CD4-positive, alpha-beta T cell treated with Interleukin-10 for 1 hour (primary cell): ENCODE measurements around the gene RGS18.
"Not testable (repeated sequence)": the region's sequence is repeated elsewhere in the genome, so short reads cannot be mapped to it uniquely, and the experiment has no call there.

Experiments
- DNase-seq: peaks from one replicate; pipeline ENCODE4 v3.0.0-alpha.2; 2020

The RGS18 gene

DNA sequence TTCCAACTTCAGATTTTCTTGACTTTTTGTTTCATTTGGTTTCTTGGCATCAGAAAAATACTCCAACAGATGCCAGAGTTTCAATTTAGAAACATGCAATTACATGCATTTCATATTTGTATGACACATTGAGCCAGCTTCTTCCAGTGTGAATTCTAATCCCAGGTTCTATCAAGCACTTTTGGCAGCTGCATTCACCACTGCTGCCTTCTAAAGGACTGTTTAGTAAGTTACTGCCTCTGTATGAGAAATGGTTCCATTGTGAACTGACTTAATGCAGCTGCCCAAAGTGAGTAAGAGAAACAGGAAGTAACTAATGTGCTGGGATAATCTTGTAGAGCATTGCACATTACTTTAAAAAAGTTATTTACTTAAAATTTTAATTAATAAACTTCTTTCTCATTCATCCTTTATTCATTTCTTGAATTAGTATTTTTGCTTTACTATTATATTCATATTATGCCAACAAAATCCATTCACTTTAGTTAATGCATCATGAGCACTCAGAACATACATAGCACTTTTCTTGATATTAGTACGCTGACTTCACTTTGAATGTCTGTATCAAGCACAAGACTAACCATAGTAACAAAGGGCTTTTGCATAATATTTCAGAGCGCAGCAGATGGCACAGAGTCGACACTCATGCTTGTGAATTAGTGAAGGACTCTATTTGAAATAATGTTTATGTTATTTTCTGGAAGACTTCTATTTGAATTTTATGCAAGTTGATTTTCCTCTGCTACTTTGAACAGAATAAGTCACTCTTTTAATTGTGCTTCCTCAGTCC lies 9.8 kb downstream of the RGS18 start:
- no peak for DNase-seq

DNA sequence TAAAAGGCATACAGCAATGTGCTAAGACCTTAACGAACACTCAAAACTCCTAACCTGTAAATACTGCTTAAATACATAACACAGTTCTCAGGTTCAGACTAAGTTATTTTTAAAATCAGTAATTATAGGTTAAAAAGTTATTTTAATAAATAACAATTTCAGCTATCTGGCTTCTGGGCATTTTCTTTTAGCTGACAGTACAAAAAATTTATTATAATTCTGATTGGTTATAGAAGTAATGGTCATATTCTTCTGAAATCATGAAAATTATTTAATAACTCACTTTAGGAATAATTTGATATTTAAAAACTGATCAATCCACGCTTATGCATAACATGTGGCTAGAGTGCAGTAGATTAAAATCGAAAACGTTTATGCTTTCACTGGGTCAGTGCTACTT lies 10.7 kb downstream of the RGS18 start:
- DNase-seq = no peak

DNA sequence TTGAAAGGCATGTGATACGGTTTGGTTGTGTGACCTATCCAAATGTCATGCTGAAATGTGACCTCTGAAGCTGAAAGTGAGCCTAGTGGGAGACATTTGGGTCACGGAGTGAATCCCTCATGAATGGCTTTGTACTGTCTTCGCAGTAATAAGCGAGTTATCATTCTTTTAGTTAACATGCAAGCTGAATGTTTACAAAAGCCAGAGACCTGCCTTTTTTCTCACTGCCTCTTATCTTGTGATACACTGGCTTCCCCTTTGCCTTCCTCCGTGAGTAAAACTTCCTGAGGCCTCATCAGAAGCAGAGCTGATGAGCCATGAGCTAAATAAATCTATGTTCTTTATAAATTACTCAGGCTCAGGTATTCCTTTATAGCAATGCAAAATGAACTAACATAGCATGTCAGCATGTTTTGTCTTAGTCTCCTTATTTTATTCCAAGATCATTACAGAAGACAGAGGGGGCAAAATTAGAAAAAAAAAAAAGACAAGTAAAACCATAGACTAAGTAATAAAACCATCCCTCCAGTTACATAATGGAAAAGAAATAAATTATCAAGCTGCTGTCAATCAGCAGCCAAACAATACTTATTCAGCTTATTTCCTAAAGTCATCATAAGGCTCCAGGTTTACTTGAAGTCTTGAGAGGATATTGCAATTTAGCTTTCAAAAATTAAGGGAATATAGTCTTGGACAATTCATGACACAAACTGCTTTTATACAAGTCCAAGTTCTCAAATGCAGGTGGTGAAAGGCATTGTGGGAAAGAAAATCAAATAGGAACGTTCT lies 12.1 kb downstream of the RGS18 start:
- no peak for DNase-seq

DNA sequence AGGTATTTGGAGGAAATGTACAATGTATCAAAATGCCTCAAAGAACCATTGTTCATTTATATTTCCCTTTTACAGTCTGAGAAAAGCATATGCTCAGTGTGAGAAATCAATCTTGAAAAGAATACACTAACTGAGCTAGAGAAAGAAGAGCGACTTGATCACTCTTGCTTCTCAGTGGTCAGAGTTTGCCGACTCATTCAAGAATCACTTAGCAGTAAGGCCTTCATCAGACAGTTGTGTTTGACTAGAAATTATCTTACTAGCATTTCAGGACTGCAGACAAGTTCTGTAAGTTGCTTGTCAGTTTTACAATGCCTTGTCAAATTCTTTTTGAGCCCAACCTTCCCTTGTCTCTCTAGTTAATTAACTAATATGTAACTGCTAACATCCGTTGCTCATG lies 12.9 kb downstream of the RGS18 start:
- DNase-seq = no peak

DNA sequence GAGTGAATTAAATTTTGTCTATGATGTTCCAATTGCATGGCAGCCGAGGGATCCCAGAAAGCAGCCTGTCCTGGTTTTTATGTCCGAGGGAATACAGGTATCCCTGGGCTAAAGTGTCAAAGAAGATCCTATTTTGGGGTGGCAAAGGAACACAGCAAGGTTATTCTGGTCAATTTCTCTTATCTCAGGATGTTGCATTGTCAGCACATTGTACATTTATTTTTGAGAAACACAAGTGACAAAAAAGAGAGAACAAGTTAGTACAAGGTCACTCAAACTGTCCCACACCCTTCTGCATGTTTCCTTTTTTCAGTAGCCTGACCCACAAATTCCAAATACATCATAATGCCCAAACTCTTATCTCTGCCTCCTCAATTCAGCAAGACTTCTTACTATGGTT lies 17.7 kb downstream of the RGS18 start:
- no peak for DNase-seq

DNA sequence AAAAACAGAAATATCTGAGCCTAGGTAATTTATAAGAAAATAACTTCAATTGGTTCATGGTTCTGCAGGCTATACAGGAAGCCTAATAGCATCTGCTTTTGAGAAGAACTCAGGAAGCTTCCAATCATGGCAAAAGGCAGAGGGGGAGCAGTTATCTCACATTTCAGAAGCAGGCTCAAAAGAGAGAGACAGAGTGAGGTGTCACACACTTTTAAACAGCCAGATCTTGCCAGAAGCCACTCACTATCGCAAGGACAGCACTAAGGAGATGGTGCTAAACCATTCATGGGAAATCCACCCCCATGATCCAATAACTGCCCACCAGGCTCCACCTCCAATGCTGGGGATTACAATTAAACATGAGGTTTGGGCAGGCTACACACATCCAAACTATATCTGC lies 25.5 kb downstream of the RGS18 start:
- no peak for DNase-seq

DNA sequence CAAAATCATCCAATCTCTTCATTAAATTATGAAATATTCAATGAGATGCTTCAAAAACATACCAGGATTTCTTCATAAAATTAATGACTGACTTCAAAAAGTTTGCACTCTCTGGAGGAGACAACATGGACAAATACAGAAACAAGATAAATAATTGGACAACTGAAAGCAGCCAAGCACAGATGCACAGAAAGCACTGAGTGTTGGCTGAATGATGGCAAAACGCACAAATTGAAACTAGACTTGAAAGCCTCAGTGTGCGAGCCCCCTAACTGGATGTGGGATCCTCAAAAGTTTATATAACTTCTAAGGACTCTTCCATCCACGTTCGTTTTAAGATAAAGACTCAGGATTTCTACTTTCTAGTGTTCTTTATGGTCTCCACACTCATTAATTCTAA lies 27.9 kb downstream of the RGS18 start:
- no peak for DNase-seq

DNA sequence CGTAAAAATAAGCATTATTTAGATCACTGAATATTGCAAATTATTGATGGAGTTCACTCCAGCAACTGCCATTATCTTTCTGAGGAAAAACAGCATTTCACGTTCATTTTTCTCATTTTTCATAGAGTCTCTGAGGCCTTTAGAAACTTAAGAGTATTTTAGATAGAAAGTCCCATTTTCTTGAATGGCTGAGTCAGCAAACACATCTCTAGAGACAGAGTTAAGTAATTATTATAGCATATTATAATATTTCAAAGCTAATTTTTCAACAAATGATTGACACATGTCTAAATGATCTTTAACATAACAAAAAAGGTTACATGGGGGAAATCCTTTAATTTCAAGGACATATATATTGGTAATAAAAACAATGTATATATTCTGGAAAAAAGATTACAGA lies 31.8 kb downstream of the RGS18 start:
- DNase-seq = no peak

DNA sequence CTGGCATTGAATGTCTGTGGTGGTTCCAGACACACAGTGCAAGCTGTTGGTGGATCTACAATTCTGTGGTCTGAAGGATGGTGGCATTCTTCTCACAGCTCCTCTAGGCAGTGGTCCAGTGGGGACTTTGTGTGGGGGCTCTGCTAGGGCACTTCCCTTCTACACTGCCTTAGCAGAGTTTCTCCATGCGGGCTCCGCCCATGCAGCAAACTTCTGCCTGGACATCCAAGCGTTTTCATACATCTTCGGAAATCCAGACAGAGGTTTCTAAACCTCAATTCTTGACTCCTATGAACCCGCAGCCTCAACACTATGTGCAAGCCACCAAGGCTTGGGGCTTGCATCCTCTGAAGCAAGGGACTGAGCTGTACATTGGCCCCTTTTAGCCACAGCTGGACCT lies 43.0 kb downstream of the RGS18 start:
- DNase-seq = no peak

DNA sequence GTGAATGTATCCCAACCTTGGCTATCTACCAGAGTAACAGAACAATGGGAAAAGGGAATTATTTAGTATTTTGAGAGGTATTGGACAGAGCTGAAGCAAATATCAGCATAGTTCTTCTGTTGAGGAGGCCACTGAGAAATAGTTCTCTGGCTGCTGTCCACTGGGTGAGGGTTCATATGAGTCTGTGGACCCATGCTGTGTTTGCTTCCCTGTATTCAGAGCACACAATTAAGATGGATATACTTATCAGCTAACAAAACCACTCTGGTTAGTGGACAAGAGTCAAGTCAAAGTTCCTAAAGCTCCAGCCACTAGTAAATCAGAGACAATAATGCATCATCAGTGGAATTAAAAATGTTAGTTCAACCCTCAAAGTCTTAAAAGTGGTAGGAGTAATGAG lies 66.1 kb downstream of the RGS18 start:
- DNase-seq = no peak

DNA sequence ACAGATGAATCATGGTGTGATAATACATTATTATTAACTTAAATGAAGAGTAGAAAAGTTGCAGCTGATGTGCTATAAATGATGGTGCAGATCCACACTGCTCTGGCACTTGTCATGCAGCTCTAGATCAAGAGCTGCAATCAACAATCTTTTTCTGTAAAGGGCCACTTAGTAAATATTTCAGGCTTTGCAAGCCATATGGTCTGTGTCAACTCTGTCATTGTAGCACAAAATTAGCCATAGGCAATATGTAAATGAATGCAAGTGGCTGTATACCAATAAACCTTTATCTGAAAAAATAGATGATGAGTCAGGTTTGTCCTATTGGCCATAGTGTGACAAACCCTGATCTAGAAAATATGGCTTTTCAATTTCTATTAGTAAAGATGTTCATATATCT lies 66.6 kb downstream of the RGS18 start:
- DNase-seq = no peak

DNA sequence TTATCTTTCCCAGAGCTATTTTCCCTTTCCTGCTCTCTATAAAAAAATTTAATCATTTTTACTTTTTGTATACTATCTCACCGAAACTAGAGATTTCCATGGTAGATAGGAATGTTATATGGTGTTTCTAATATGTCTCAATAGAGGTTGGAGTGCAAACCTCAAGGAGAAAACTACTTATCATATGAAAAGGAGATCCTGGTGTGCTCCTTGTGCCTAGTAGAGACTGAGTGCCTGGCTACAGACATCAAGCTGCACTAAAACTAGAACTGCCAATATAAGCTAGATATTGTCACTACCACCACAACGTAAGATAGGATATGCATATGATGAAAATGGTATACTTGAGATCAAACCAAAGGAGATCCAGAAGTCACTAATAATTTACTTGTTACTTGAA lies 67.0 kb downstream of the RGS18 start:
- DNase-seq = no peak

DNA sequence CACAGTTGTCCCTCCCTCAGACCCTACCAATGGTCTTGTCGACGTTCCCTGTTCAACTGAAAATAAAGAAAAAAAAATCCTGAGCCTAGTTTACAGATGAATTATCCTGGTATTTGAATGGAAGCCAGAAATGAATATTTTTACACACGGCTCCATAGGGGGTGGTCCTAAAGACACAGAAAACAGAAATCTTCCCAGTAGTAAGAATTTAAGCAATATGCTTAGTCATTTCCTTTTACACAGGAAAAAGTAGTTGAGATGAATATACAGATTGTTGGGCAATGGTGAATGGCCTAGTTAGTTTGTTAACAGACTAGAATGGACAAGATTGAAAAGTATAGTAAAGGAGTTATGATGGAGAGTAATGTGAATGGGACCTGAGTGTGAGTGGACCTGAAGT lies 67.4 kb downstream of the RGS18 start:
- DNase-seq = no peak

DNA sequence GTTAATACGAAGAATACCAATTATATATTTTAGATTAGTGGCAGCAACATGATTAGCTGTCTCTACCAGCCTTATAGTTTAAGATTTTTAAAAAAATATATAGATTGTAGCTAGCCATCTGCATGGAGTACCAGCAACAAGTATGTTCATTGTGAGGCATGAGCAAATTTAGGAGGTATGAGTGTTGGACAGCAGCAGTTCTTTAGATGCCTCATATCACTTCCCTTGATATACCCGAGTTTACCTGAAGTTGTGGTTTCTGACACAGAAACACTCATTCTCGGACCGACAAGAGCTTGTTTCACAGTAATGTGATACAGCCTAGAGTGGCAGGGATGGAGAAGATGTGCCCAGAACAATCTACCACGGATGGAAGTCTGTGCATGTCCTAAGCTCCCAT lies 69.1 kb downstream of the RGS18 start:
- DNase-seq = no peak

DNA sequence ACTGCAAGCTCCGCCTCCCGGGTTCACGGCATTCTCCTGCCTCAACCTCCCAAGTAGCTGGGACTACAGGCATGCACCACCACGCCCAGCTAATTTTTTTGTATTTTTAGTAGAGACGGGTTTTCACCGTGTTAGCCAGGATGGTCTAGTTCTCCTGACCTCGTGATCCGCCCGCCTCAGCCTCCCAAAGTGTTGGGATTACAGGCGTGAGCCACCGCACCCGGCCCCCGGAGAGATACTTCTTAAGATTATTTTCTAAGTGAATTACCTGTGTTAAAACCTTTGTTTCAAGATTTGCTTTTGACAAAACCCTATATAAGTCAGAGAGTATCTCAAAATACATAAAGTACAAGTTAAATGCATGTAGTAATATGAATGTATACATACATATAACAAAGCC lies 69.7 kb downstream of the RGS18 start:
- DNase-seq = not testable (repeated sequence)

DNA sequence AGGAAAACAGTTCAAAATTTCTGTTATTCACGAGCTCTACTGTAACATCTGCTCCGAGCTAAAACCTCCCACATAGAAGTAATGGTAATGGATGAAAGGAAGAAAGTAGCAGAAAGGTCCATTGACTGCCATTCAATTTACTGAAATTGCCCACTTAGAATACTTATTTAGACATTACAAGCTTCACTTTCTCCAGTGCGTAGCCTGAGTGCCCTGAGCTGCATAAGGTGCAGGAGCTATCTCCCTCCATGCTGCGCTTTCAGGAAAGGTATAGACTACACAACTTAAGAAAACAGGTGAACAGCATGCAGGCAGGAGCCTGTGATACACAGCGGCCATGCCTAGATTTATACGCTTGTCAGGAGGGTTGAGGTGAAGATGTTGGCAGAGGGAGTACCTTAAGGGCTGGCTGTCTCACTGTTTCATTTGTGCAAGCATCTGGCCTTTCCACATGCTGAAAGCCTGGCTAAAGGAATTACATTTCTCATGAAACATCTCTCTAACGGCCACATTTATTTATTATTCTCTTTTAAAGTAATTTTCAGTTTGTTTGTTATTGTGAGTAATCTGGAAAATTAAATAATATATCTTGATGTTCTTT lies 74.7 kb downstream of the RGS18 start:
- DNase-seq = no peak

DNA sequence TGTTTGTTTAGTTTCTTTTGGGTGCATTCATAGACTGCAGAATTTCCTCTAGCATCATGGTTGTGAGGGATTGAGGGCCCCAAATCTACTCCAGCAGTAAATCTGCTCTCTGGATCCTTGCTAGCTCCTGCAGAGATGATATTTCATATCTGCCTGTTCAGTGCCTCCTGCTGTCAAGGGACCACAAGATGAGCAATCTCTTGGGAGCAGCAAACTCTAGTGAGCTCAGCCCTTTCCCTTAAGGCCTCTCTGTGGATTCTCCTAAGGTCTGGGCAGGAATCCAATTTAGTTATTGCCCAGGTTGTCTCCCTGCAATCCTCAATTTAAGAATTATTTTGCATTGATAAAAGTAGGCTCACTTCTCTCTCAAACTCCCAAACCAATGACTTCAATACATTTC lies 76.9 kb downstream of the RGS18 start:
- no peak for DNase-seq
